Measurements from ENCODE around the gene MAD1L1. TPM values are rescaled to one million over a fixed set of nuclear protein-coding genes. Genes with fewer than 3 reads are reported as not detected.

MAD1L1 gene
- total RNA-seq, 1 donor from 2014 or later, result 53.8 TPM

DNA sequence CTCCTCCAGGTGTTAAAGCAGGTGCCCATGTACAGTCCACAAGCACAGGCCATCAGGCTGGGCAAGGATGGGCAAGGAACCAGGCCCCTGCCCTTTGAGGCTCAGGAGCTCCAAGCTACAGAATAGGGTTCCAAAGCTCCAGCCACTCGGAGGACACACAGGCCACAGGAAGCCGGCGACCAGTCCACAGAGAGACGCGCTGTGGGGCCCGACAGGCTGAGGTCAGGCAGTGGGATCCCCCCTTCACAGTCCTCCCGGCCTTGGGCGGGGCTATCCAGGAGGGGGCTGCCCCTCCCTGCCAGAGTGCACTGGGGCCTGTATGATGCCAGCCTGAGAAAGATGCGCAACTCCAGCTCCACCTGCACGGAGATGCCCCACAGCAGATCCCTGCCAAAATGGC is 34.0 kb downstream of the MAD1L1 start:
- TF ChIP-seq, protein P1, sequence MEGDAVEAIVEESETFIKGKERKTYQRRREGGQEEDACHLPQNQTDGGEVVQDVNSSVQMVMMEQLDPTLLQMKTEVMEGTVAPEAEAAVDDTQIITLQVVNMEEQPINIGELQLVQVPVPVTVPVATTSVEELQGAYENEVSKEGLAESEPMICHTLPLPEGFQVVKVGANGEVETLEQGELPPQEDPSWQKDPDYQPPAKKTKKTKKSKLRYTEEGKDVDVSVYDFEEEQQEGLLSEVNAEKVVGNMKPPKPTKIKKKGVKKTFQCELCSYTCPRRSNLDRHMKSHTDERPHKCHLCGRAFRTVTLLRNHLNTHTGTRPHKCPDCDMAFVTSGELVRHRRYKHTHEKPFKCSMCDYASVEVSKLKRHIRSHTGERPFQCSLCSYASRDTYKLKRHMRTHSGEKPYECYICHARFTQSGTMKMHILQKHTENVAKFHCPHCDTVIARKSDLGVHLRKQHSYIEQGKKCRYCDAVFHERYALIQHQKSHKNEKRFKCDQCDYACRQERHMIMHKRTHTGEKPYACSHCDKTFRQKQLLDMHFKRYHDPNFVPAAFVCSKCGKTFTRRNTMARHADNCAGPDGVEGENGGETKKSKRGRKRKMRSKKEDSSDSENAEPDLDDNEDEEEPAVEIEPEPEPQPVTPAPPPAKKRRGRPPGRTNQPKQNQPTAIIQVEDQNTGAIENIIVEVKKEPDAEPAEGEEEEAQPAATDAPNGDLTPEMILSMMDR (conservative IDR thresholded peaks at IDR 0.05), result no peak
- Mint-ChIP-seq H3K4me1 (peaks cover 8% of the 10 kb centered on the region), H3K9me3 (no peaks in the 10 kb centered on the region), H3K27me3 (ENCODE audit: low read depth) (no peaks in the 10 kb centered on the region), H3K4me3 (no peak overlapping the region), H3K36me3 (ENCODE audit: low read depth) (peaks cover 25% of the 10 kb centered on the region), H3K27ac (ENCODE audit: unreplicated experiment) (no peak overlapping the region)
- no peak for DNase-seq (ENCODE audit: low read depth, low spot score)

DNA sequence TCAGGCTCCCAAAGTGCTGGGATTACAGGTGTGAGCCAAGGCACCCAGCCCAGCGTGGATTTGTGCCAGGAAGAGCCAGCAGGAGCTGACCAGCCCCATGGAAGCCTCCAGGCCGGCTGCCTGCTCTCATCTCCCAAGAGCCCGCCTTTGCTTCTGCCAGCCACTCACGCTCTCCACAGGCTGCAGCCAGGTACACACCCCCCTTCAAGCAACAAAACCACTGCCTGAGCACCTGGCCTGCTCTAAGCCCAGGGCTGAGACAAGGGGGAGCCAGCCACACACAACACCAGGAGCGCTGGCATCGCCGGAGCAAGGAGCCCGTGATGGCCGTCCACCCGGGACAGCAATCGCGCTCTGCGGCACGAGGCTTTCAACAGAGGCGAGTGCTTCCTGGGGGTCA is 34.5 kb downstream of the MAD1L1 start:
- Mint-ChIP-seq H3K4me1 (peaks cover 2% of the 10 kb centered on the region), H3K9me3 (no peaks in the 10 kb centered on the region), H3K4me3 (no peak overlapping the region), H3K36me3 (ENCODE audit: low read depth) (peaks cover 25% of the 10 kb centered on the region), H3K27me3 (ENCODE audit: low read depth) (no peaks in the 10 kb centered on the region), H3K27ac (ENCODE audit: unreplicated experiment) (no peak overlapping the region)
- TF ChIP-seq, protein P1 (conservative IDR thresholded peaks at IDR 0.05), result no peak
- no peak for DNase-seq (ENCODE audit: low read depth, low spot score)

DNA sequence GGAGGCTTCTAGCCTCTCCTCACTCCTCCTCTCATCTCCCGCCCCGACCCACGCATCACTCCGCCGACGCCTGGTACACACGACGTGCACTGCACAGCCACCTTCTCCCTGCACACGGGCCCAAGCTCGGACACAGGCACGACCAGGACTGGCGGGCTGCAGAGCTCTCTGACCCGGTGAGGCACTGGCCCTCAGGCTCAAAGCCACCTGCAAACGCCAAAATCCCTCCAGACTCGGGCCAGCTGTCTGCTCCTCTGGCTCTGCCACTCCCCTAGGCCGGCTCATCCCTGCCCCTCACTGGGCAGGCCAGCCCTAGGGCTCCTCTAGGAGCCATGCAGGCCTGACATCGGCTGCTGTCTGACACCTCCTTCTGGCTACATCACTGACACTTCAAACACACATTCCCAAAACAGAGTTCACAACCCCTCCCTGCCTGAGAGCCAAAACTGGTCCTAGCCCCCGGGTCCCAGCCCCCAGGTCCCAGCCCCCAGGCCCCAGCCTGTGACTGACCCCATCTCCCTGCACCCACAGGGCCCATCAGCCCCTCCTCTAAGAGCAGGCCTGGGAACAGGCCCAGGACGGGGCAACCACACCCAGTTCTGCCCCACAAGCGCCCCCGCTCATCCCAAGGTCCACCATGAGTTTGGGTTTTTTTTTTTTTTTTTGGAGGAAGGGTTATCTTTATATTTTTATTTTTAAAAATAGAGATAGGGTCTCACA is 35.1 kb downstream of the MAD1L1 start:
- Mint-ChIP-seq H3K4me3 (no peak overlapping the region), H3K27ac (ENCODE audit: unreplicated experiment) (no peak overlapping the region), H3K27me3 (ENCODE audit: low read depth) (no peaks in the 10 kb centered on the region), H3K9me3 (no peaks in the 10 kb centered on the region), H3K4me1 (no peaks in the 10 kb centered on the region), H3K36me3 (ENCODE audit: low read depth) (peaks cover 25% of the 10 kb centered on the region)
- TF ChIP-seq, protein P1 (conservative IDR thresholded peaks at IDR 0.05), result no peak
- DNase-seq (ENCODE audit: low read depth, low spot score), result no peak

DNA sequence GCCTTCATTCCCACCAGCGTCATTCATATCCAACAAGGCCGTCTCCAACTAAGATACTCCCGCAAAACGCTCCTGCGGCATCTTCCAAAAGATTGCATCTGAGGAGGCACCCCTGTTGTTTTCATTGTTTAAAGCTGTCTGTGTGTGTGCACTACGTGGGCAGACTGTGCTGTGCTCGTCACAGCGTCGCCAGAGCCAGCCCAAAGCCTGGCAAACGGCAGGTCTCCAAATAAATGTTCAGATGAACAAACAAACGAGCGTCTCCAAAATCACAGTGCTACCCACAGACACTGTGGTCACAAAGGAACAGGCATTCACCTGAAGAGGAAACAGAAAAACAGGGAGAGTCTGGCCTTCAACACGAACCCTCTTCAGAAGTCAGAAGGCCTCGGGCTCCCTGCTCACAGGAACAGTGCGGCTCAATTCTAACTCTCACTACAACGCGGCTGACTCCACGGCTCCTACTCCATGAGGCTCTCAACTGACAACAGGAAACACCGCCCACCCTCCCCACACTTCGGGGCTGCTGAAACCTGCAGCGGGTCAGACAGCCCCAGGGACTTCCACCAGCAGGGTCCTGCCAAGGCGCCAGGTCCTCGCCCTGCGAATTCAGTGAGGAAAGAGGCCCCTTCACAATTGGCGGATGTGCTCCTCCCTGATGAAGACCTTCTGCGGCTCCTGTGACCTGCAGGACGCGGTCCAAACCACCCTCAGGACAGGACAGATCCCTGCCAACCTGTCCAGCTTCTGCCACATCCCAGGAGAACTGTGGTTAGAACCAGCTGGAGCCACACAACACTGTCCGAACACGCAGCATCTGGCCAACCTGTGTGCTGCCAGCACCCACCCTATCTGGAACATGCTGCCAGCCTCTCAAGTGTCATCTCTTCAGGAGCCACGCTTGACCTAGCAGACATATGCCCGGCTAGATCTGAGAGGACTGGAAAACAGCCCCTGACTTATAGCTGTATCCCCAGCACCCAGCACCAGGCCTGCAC is 36.1 kb downstream of the MAD1L1 start:
- H3K4me3 Mint-ChIP-seq, result no peak overlapping the region

More for the DNA sequence above, 36.1 kb downstream of the MAD1L1 start:
- TF ChIP-seq, protein P1 (conservative IDR thresholded peaks at IDR 0.05), result no peak
- no peaks in the 10 kb centered on the region for H3K27me3 Mint-ChIP-seq (ENCODE audit: low read depth)
- no peak for DNase-seq (ENCODE audit: low read depth, low spot score)
- H3K36me3 Mint-ChIP-seq (ENCODE audit: low read depth), result peaks cover 25% of the 10 kb centered on the region
- H3K9me3 Mint-ChIP-seq, result no peaks in the 10 kb centered on the region
- H3K27ac Mint-ChIP-seq (ENCODE audit: unreplicated experiment), result peak overlapping the region; percentile 81
- peaks cover 3% of the 10 kb centered on the region for H3K4me1 Mint-ChIP-seq

All from neural crest cell (in vitro differentiated cells).